HG02870 (cell line): Measurements from ENCODE around the gene TJP1.
"Not testable (repeated sequence)": the region's sequence is repeated elsewhere in the genome, so short reads cannot be mapped to it uniquely, and the experiment has no call there.

Experiments used
- ATAC-seq: cut with Tn5 transposase; IDR thresholded peaks from one replicate; pipeline ENCODE4 v1.9.1; 2021; ENCODE audit warnings: mild to moderate bottlenecking, moderate library complexity; ENCODE audit not compliant: unreplicated experiment

The TJP1 gene

GRCh38 chr15:29800491-29801366 lies 21.5 kb downstream of the TJP1 start:
- no peak for ATAC-seq

GRCh38 chr15:29799859-29800258 lies 22.4 kb downstream of the TJP1 start:
- no peak for ATAC-seq

DNA sequence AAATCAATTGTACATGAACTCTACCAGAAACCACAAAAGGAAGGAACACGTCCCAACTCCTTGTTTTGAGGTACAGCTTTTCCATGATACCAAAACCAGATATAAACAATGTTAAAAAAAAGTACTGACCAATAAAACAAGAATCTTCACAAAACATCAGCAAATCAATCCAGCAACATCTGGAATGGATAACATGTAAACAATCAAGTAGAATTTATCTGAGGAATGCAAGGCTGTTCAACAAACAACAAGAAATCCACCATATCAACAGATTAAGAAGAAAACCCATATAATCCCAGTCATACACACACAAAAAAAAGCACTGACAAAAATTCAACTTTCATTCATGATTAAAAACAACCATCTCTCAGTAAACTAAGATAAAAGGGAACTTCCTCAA lies 26.7 kb downstream of the TJP1 start:
- ATAC-seq, result no peak

GRCh38 chr15:29792426-29793159 lies 29.7 kb downstream of the TJP1 start:
- ATAC-seq, result no peak

GRCh38 chr15:29790607-29791006 lies 31.7 kb downstream of the TJP1 start:
- ATAC-seq, result no peak

DNA sequence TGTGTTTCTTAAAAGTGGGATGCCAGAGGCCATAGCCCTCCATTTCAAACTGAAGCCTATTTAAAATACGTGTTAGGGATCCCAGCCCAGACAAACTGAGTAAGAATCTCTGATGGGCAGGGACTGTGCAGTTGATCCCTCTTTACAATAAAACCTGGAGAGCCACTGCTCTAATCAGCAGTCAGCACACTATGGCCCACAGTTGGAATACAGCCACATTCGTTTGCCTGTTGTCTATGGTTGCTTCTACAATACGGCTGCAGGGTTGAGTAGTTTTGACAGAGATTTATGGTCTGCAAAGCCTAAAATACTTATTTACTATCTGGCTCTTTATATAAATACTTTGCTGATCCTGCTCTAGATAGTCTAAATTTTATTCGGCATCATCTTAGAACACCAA lies 32.4 kb downstream of the TJP1 start:
- ATAC-seq, result no peak

DNA sequence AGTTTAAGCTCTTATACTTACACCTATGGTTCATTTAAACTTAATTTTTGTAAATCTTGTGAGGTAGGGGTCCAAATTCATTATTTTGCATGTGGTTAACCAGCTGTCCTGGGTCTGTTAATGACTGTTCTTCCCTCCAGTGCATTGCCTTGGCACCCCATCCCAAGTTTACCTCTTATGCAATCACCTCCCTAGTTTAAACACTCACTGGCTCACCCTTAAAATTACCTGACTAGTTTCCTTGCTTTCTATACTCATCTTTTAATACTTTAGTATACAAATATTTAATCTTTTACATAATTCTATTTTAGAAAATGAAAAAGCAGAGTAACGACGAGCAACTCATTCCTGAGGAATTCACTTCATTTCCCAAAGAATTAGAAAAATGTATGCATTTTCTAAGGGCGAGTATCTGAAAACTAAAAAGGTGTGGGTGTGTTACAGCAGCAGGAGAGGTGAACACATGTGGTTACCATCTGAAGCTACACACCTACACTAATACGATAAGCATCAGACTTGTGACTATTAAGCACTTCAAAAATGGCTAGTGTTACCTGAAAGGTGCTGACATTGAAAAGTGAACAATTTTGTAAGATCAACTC lies 33.7 kb downstream of the TJP1 start:
- no peak for ATAC-seq

- no peak for ATAC-seq
These were observed 34.5 kb downstream of the TJP1 start for GRCh38 chr15:29787767-29788166.

- ATAC-seq, result no peak
These were observed 36.6 kb downstream of the TJP1 start for GRCh38 chr15:29785642-29786041.

GRCh38 chr15:29785136-29785535 lies 37.1 kb downstream of the TJP1 start:
- no peak for ATAC-seq

GRCh38 chr15:29784413-29784812 lies 37.9 kb downstream of the TJP1 start:
- no peak for ATAC-seq

- ATAC-seq, result not testable (repeated sequence)
These were observed 39.5 kb downstream of the TJP1 start for GRCh38 chr15:29782816-29783215.

DNA sequence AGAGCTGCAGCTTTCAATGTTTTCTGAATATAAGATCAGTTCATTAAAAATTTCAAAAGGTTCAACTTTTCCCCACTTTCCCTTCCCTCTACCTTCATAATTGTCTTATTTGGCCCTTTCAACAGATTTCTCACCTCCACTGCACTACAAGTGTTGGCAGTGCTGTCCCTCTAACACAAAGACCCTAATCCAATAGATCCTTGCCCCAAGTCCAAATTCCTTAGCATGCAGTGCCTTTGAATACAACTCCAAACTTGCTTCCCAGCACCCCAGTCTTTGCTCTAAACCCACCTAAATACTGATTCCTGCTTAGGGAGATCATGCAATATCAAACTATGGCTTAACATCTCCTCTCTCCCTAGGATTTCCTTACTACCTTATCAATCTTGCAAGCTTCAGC lies 43.9 kb downstream of the TJP1 start:
- ATAC-seq, result no peak

DNA sequence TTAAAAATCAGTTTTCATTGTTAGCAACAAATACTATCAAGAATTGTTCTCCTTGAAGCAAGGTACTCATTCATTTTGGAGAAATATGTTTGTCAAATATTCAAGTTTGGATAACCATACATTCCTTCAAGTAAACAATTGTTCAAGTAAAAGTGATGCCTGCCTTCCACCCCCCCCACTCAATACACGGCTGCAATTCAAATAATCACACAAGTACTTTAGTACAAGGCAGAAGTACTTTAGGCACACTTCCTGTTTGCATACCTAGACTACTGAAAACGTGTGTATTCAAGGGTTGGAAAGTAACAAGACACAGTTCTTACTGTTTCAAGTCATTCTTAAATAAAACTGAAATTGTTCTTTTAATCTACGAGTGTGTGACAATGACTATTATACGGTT lies 45.4 kb downstream of the TJP1 start:
- no peak for ATAC-seq

GRCh38 chr15:29774900-29775299 lies 47.4 kb downstream of the TJP1 start:
- no peak for ATAC-seq

DNA sequence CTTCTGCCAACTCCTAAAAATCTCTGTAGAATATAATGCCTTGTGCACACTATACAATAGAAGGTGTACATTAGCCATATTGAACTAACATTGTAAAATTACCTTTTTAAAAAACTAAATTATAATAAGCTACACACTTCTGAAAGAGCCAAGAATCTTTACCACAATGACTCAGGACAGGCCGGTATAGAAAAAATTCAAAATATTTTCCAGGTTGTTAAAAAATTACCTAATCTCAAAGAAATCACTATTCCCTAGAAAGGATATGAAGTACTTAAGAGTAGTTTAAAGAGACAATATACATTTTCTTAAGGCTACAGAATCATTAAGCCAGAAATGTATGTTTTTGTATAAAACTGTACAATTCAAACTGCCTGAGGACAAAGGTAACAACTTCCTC lies 48.5 kb downstream of the TJP1 start:
- no peak for ATAC-seq

DNA sequence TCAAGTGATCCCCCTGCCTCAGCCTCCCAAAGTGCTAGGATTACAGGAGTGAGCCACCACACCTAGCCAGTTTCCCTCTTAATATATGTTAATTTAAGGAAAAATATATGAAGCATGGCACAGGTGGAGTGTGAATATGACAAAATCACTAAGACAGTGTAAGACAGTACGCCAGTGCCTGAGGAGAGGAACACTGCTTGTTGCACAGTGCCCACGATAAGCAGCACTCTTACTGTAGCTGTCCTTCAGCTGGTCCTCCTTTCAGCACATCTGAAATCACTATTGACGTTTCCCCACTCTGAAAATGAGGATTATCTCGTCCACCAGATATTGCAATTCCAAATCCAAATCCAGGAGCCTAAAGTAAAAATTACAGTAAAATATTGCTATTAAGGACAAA lies 49.3 kb downstream of the TJP1 start:
- no peak for ATAC-seq

DNA sequence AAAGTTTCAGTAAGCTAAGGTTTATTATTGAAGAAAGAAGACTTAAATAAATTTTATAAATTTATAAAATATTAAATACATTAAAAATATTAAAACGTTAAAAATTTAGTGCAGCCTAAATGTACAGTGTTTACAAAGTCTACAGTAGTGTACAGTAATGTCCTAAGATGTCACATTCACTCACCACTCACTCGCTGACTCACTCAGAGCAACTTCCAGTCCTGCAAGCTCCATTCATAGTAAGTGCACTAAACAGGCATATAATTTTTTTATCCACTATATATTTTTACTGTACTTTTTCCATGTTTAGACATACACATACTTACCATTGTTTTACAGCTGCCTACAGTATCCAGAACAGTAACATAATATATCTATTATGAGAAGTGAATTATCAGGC lies 51.5 kb downstream of the TJP1 start:
- no peak for ATAC-seq

- no peak for ATAC-seq
These were observed 56.3 kb downstream of the TJP1 start for GRCh38 chr15:29765898-29766527.

DNA sequence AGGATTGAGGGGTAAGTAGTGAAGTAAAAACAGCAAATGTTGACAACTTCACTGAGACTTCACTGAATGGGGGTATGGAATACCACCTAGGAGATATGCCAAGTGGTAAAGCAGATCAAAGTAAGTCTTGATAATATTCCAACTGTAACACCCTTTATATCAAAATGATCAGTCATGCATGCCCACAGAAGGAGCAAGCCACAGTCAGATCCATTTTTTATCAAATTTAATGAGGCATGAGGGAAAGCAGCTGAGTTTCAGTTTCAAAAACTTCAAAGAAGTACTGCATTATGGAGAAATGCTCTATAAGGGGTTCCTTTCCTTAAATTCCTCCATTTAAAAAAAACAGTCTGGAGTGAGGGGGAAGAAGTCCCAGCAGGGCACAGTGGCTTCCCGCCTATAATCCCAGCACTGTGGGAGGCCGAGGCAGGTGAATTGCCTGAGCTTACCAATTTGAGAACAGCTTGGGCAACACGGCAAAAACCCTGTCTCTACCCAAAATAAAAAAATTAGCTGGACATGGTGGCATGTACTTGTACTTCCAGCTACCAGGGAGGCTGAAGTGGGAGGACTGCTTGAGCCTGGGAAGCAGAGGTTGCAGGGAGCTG lies 56.9 kb downstream of the TJP1 start:
- ATAC-seq, result no peak

DNA sequence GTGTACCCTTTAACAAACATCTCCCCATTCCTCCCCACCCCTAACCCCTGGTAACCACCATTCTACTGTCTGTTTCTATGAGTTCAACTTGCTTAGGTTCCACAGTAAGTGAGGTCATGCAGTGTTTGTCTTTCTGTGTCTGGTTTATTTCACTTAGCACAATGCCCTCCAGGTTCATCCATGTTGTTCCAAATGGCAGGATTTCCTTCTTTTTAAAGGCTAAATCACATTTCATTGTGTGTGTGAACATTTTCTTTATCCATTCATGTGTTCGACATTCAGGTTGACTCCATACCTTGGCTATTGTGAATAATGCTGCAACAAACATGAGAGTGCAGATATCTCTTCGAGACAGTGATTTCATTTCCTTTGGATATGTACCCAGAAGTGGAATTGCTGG lies 62.7 kb downstream of the TJP1 start:
- ATAC-seq, result no peak
